ENCODE results near the gene CDH4.

- TF ChIP-seq, protein P1, sequence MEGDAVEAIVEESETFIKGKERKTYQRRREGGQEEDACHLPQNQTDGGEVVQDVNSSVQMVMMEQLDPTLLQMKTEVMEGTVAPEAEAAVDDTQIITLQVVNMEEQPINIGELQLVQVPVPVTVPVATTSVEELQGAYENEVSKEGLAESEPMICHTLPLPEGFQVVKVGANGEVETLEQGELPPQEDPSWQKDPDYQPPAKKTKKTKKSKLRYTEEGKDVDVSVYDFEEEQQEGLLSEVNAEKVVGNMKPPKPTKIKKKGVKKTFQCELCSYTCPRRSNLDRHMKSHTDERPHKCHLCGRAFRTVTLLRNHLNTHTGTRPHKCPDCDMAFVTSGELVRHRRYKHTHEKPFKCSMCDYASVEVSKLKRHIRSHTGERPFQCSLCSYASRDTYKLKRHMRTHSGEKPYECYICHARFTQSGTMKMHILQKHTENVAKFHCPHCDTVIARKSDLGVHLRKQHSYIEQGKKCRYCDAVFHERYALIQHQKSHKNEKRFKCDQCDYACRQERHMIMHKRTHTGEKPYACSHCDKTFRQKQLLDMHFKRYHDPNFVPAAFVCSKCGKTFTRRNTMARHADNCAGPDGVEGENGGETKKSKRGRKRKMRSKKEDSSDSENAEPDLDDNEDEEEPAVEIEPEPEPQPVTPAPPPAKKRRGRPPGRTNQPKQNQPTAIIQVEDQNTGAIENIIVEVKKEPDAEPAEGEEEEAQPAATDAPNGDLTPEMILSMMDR (IDR thresholded peaks at IDR 0.05) = no peak
- TF ChIP-seq ZFX (IDR thresholded peaks at IDR 0.05; ENCODE audit: borderline replicate concordance) = no peak
Measured at GRCh38 chr20:61454053-61454452, 202.0 kb downstream of the CDH4 start.
